Measurements from ENCODE around the gene PRAMEF20. TPM values are rescaled to one million over a fixed set of nuclear protein-coding genes. Genes with fewer than 3 reads are reported as not detected.
"Not testable (repeated sequence)": the region's sequence is repeated elsewhere in the genome, so short reads cannot be mapped to it uniquely, and the experiment has no call there.

The PRAMEF20 gene
- not detected for polyA plus RNA-seq (2012; ENCODE audit: low read depth, missing spikeins)

- not testable (repeated sequence) for DNase-seq (ENCODE audit: insufficient read length, low spot score); FAIRE-seq
Measured at GRCh38 chr1:13410150-13410549, at the start of gene PRAMEF20. Gene PRAMEF20 (plus strand): TSS chr1:13410450. CDS start chr1:13416355, 5,905 bp downstream.

GRCh38 chr1:13362364-13362763 is 47.9 kb upstream of the PRAMEF20 start:
- DNase-seq (ENCODE audit: insufficient read length, low spot score); FAIRE-seq: not testable (repeated sequence)

- not testable (repeated sequence) for DNase-seq (ENCODE audit: insufficient read length, low spot score); FAIRE-seq
Measured at GRCh38 chr1:13364928-13365327, 45.3 kb upstream of the PRAMEF20 start.

GRCh38 chr1:13366536-13366935 is 43.7 kb upstream of the PRAMEF20 start:
- not testable (repeated sequence) for DNase-seq (ENCODE audit: insufficient read length, low spot score); FAIRE-seq

GRCh38 chr1:13368544-13368943 is 41.7 kb upstream of the PRAMEF20 start:
- not testable (repeated sequence) for FAIRE-seq; DNase-seq (ENCODE audit: insufficient read length, low spot score)

GRCh38 chr1:13378983-13379382 is 31.3 kb upstream of the PRAMEF20 start:
- FAIRE-seq; DNase-seq (ENCODE audit: insufficient read length, low spot score): not testable (repeated sequence)

- not testable (repeated sequence) for FAIRE-seq; DNase-seq (ENCODE audit: insufficient read length, low spot score)
Measured at GRCh38 chr1:13380380-13380779, 29.9 kb upstream of the PRAMEF20 start.

- not testable (repeated sequence) for DNase-seq (ENCODE audit: insufficient read length, low spot score); FAIRE-seq
Measured at GRCh38 chr1:13389332-13389731, 20.9 kb upstream of the PRAMEF20 start, which contains the start of gene PRAMEF17. Gene PRAMEF17 (plus strand): TSS chr1:13389632. CDS start chr1:13389658, 26 bp downstream.

GRCh38 chr1:13393004-13393403 is 17.2 kb upstream of the PRAMEF20 start:
- FAIRE-seq; DNase-seq (ENCODE audit: insufficient read length, low spot score): not testable (repeated sequence)

- not testable (repeated sequence) for DNase-seq (ENCODE audit: insufficient read length, low spot score); FAIRE-seq
Measured at GRCh38 chr1:13394761-13395160, 15.5 kb upstream of the PRAMEF20 start.

GRCh38 chr1:13395311-13395710 is 14.9 kb upstream of the PRAMEF20 start:
- not testable (repeated sequence) for DNase-seq (ENCODE audit: insufficient read length, low spot score); FAIRE-seq

- no peak for TF ChIP-seq POU2F2 (IDR thresholded peaks at IDR 0.05; ENCODE audit: low read depth, low read length)
- TF ChIP-seq SPI1 (IDR thresholded peaks at IDR 0.05; ENCODE audit: low read depth, low read length), result no peak
- no peak for TF ChIP-seq TAF1 (IDR thresholded peaks at IDR 0.05; ENCODE audit: low read depth, low read length)
- TF ChIP-seq POLR2A (IDR thresholded peaks at IDR 0.05; ENCODE audit: low read depth, low read length), result no peak
- TF ChIP-seq POLR2AphosphoS5 (IDR thresholded peaks at IDR 0.05; ENCODE audit: low read depth, low read length), result no peak
- no peak for TF ChIP-seq PAX5 (IDR thresholded peaks at IDR 0.05; ENCODE audit: insufficient read depth, low read length, severe bottlenecking)
- DNase-seq (ENCODE audit: insufficient read length, low spot score) (no peak), FAIRE-seq (no peak)
Measured at GRCh38 chr1:13407811-13408210, 2.4 kb upstream of the PRAMEF20 start.

GRCh38 chr1:13430495-13430894 is 20.2 kb downstream of the PRAMEF20 start:
- no peak for FAIRE-seq
- TF ChIP-seq TAF1 (IDR thresholded peaks at IDR 0.05; ENCODE audit: low read depth, low read length) (no peak), POLR2A (IDR thresholded peaks at IDR 0.05; ENCODE audit: low read depth, low read length) (no peak), PAX5 (IDR thresholded peaks at IDR 0.05; ENCODE audit: insufficient read depth, low read length, severe bottlenecking) (no peak), POU2F2 (IDR thresholded peaks at IDR 0.05; ENCODE audit: low read depth, low read length) (no peak)

GRCh38 chr1:13432251-13432650 is 22.0 kb downstream of the PRAMEF20 start:
- DNase-seq (ENCODE audit: insufficient read length, low spot score), result no peak
- no peak for FAIRE-seq
- no peak for TF ChIP-seq POLR2AphosphoS5 (IDR thresholded peaks at IDR 0.05; ENCODE audit: low read depth, low read length)

More at GRCh38 chr1:13430495-13430894, 20.2 kb downstream of the PRAMEF20 start:
- no peak for DNase-seq (ENCODE audit: insufficient read length, low spot score)

GRCh38 chr1:13433694-13434358 is 23.6 kb downstream of the PRAMEF20 start:
- not testable (repeated sequence) for FAIRE-seq; DNase-seq (ENCODE audit: insufficient read length, low spot score)

Measured in GM12891 (cell line).